ENCODE data around the gene CHST8.

The CHST8 gene

DNA sequence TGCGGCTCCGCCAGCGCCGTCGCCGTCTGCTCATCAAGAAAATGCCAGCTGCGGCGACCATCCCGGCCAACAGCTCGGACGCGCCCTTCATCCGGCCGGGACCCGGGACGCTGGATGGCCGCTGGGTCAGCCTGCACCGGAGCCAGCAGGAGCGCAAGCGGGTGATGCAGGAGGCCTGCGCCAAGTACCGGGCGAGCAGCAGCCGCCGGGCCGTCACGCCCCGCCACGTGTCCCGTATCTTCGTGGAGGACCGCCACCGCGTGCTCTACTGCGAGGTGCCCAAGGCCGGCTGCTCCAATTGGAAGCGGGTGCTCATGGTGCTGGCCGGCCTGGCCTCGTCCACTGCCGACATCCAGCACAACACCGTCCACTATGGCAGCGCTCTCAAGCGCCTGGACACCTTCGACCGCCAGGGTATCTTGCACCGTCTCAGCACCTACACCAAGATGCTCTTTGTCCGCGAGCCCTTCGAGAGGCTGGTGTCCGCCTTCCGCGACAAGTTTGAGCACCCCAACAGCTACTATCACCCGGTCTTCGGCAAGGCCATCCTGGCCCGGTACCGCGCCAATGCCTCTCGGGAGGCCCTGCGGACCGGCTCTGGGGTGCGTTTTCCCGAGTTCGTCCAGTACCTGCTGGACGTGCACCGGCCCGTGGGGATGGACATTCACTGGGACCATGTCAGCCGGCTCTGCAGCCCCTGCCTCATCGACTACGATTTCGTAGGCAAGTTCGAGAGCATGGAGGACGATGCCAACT lies 150.5 kb downstream of the CHST8 start:
- DNase-seq, result no peak

DNA sequence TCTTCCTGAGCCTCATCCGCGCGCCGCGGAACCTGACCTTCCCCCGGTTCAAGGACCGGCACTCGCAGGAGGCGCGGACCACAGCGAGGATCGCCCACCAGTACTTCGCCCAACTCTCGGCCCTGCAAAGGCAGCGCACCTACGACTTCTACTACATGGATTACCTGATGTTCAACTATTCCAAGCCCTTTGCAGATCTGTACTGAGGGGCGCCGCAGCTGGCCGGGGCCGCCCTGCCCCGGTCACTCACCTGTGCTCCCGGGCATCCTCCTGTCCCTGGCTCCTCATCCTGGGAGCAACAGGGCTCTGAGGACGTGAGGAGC lies 151.1 kb downstream of the CHST8 start:
- no peak for DNase-seq

DNA sequence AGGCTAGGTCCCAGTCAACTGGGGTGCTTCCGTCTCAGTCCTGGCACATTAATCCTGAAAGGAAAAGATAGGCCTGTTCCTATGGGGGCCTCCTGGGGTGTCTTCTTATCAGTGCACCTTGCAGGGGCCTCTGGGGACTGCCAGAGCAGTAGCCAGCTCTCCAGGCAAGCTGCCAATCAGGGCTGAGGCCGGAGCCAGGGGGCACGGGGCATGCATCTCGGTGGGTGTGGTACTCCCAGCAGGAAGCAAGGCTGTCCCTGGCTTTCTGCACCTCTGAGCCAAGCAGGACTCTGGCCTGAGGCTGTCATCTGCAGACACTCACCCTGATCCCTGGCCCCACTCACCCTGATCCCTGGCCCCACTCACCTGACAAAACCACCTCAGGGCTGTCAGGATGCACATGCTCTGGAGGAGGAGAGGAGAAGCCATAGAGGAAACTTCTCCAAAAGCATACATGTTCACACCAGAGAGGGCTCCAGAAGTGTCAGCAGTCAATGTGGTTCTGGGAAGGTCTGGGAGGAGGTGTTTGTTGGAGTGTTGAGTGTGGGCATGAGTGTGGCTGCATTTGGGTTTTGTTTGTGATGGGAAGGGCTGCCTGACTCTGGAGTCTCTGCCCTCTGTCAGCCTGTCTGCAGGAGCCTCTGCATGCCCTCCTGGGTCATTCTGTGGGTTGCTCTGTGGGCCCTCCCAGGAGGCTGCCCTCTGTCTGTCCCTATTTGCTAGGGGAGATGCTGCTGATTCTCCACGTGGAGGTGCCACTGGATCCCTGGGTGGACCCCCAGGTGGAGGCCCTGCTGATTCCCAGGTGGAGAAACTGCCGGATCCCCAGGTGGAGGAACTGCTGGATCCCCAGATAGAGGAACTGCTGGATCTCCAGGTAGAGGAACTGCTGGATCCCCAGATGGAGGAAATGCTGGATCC lies 152.2 kb downstream of the CHST8 start:
- no peak for DNase-seq

GRCh38 chr19:33774751-33775150 lies 153.0 kb downstream of the CHST8 start:
- DNase-seq, result no peak

DNA sequence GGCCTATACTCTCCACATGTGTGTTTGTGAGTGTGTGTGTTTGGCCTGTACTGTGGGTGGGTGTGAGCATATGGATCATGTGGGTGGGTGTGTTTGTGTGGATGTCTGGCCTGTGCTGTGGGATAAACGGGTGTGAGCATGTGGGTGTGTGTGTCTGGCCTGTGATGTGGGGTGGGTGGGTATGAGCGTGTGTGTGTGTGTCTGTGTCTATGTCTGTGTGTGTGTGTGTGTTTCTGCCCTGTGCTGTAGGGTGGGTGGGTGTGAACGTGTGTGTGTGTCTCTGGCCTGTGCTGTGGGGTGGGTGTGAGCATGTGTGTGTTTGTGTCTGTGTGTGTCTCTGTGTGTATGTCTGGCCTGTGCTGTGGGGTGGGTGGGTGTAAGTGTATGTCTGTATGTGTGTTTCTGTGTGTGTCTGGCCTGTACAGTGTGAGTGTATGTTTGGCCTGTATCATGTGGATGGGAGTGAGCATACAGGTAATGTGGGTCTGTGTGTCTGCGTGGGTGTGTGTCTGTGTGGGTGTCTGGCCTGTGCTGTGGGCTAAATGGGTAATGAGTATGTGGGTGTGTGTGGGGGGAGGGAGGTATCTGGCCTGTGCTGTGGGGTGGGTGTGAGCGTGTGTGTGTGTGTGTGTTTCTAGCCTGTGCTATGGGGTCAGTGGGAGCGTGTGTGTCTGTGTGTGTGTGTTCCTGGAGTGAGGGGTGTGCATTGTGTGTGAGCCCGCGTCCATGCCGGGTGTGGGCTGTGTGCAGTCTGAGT lies 154.2 kb downstream of the CHST8 start:
- no peak for DNase-seq

DNA sequence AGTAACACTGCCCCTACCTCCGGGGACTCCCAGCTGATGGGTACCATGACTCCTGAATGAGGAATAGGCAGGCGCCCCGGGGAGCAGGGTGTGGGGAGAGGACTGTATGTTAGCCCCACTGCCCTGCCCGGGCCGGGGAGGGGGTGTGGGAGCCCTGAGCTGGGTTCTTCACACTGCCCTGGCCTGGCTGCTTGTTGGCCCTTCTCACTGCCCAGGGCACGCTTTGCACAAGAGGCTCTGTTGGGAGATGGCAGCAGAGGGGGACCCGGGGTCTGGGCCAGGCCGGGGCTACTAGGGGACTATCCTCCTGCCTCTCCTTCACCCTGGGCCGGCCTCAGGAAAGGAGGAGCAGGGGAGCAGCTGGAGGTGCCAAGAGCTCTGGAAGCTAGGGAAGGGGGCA lies 155.6 kb downstream of the CHST8 start:
- no peak for DNase-seq

GRCh38 chr19:33777753-33778088 lies 156.0 kb downstream of the CHST8 start:
- DNase-seq, result no peak

- peak; percentile 86 for DNase-seq
These were observed 156.5 kb downstream of the CHST8 start for GRCh38 chr19:33778089-33778791.

GRCh38 chr19:33779849-33780248 lies 158.1 kb downstream of the CHST8 start:
- no peak for DNase-seq

DNA sequence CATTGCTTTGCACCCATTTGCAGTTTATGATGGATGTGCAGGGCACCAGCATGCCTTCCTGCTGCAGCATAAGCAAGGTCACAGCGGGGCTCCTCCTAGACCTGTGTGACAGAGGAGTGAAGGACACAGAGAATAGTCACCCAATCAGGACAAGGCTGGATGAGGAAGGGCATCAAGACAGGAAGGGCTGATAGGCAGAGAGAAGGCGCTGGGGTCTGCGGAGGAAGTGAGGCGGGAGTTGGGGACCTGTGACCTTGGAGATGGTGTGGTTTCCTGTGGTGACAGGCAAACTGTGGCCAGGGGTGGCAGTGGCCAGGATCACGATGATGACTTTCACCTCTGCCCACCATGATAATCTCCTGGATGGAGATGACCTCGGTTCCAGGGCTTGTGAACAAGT lies 158.5 kb downstream of the CHST8 start:
- DNase-seq, result no peak

DNA sequence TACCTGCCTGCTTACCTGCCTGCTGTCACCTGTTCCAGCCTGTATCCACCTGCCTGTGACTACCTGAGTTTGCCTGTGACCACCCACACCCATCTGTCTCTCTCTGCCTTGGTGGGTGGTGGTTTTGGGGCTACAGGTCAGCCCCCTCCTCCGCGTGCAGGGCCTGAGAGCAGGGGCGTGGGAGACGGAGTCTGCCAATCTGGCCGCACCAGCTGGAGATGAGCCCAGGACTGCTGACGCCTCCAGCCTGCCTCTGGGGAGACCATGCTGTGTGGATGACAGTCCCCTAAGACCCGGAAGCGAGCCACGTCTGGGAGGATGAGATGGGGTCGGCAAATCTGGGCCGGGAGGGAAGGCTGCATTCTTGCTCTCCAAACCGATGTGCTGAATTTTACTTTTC lies 159.0 kb downstream of the CHST8 start:
- no peak for DNase-seq

GRCh38 chr19:33781415-33781935 lies 159.7 kb downstream of the CHST8 start:
- no peak for DNase-seq

DNA sequence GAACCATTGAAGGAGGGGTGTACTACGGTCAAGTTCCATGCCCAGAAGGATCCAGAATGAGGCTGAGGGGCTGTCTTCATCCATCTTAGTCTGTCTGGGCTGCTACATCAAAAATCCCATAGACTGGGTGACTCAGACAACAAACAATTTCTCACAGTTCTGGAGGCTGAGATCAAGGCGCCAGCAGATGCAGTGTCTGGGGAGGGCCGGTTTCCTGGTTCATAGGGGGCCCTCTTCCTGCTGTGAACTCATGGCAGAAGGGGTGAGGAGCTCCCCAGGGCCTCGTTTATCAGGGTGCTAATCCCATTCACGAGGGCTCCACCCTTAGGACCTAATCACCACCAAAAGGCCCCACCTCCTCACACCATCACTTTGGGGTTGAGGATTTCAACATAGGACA lies 160.2 kb downstream of the CHST8 start:
- peak; percentile 11 for DNase-seq

GRCh38 chr19:33784432-33784831 lies 162.7 kb downstream of the CHST8 start:
- no peak for DNase-seq

GRCh38 chr19:33785795-33786194 lies 164.0 kb downstream of the CHST8 start:
- no peak for DNase-seq

- no peak for DNase-seq
These were observed 166.9 kb downstream of the CHST8 start for GRCh38 chr19:33788676-33789075.

DNA sequence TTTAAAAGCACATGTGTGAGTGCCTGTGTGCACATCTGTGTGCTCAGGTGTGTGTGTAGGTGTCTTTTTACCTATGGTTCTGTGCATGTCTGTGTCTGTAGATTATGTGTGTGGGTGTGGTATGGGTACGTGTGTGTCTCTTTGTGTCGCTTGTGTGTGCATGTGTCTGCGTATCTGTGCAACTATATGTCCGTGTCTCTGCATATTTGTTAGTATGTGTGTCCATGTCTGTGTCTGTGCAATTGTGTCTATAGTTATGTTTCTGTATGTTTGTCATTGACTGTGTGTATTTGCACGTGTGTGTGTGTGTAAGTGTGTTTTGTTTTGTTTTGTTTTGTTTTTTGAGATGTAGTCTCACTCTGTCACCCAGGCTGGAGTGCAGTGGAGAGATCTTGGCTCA lies 167.6 kb downstream of the CHST8 start:
- no peak for DNase-seq

GRCh38 chr19:33794683-33795369 lies 173.1 kb downstream of the CHST8 start:
- DNase-seq, result no peak

DNA sequence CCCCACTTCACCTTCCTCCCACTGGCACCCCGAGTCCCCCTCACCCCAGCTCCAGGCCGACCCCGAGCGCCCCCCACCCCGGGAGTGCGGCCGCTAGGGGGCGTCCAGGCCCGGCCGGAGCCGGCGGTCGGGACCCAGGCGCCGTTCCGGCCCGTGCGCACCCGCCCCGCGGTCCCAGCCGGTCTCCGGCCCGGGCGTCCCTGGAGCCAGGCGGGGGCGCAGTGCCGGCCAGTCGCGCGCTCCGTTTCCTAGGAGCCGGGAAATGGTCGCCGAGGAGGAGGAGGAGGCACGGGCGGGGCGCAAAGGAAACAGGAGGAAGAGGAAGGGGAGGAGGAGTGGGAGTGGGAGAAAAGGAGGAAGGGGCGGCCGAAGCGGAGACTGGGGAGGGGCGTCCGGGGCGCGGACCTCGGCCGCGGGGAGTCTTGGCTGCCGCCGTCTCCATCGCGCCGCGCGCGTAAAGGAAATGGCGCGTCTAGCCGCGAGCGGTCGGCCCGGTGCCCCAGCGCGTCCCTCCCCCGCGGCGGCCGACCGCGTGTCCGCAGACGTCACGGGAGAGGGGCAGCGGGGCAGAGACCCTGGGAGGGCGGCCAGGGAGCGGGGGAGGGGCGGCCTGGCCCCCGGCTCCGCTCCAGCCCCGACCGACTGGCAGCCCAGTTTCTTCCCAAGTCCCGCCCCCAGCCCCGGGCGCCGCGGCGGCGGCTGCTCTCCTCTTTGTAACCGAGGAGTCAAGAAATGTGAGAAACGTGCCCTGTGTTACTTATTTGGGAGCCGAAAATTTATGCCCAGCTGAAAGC lies 173.8 kb downstream of the CHST8 start:
- peak; percentile 44 for DNase-seq

- peak; percentile 21 for DNase-seq
These were observed 174.6 kb downstream of the CHST8 start, which contains the start of gene KCTD15 for GRCh38 chr19:33796164-33796875. TSS of gene KCTD15 (plus strand) at chr19:33796870. CDS start at chr19:33800455, 3,585 bp downstream.

Data from CD4-positive, alpha-beta T cell treated with Interleukin-6 for 4 hours (primary cell).